C1 segment of cervical spinal cord (tissue), 14 donors: Measurements from ENCODE around the gene STK24.
A peak's percentile ranks its signal among the peaks of the same experiment; 100 is the strongest.

Experiments
- DNase-seq, 14 donors: peaks; one replicate each; lab custom pipeline; 2025; lab: John Stamatoyannopoulos, UW

The STK24 gene

GRCh38 chr13:98452851-98453843 is 123.8 kb downstream of the STK24 start:
- DNase-seq, result peak in 1 of 14 donors; percentile 67

DNA sequence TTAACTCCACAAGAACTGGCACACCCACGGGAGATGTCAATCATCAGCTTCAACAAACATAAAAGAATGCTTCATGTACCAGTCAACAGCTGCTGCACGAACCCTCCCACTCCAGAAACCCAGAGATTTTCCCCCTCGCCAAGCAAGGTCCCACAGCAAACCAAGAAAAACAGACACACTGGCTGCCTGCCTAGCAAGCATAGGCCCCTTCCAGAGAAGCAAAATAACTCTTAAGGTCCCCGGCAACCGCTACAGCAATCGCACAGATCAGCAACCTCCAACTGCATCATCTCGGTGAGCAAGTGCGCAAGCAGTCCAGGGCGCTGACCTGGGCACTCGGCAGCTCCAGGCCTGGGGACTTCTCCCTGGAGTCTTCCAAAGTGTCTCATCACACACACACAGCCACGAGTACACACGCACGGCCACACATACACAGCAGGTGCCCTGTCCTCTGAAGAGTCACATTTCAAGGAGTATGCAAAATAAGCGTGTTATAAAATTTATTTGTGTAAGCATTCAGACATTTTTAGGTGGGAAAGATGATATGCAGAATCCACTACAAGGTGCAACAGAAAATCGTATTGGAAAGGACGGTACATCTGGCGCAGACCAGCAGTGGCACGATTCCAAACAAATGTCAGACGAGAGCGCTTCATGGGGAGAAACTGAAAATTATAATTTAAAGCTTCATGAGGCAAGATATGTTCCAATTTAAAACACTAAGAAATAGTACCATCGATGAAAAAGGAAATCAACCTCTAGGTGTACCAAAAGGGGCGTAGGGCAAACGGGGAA is 125.0 kb downstream of the STK24 start:
- peak in 9 of 14 donors; percentile 16 to 52 (median 31) for DNase-seq

GRCh38 chr13:98450539-98451111 is 126.3 kb downstream of the STK24 start:
- peak in 11 of 14 donors; percentile 12 to 79 (median 48) for DNase-seq

GRCh38 chr13:98450026-98450425 is 126.9 kb downstream of the STK24 start:
- no peak for DNase-seq

- no peak for DNase-seq
Measured at GRCh38 chr13:98449273-98449672, 127.6 kb downstream of the STK24 start.

- no peak for DNase-seq
Measured at GRCh38 chr13:98448642-98448928, 128.3 kb downstream of the STK24 start.

- DNase-seq, result peak in 12 of 14 donors; percentile 17 to 71 (median 47)
Measured at GRCh38 chr13:98447881-98448641, 128.8 kb downstream of the STK24 start.

GRCh38 chr13:98447130-98447529 is 129.8 kb downstream of the STK24 start:
- no peak for DNase-seq

DNA sequence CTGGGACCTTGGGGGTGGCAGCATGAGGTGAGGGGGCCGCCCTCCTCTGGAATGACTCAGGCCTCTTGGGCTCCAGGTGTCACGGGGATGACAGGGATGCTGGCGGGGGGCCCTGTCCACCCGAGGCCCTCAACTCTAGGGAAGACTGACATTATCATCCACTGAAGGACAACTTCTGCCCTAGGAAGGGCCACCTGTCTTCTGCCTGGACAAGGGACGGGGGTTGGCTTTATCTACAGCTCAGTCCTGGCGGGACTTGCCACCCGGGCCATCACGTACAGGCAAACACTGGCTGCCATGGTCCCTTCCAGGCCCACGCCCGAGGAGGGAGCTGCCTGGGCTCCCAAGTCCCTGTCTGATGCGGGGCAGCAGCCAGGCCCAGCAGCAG is 130.7 kb downstream of the STK24 start:
- DNase-seq, result no peak

- DNase-seq, result peak in 10 of 14 donors; percentile 10 to 64 (median 36)
Measured at GRCh38 chr13:98445340-98446233, 131.3 kb downstream of the STK24 start.

GRCh38 chr13:98444381-98444780 is 132.5 kb downstream of the STK24 start:
- DNase-seq, result no peak

GRCh38 chr13:98443800-98444325 is 133.0 kb downstream of the STK24 start:
- no peak for DNase-seq

GRCh38 chr13:98443329-98443728 is 133.6 kb downstream of the STK24 start:
- DNase-seq, result no peak

- DNase-seq, result no peak
Measured at GRCh38 chr13:98442391-98443230, 134.3 kb downstream of the STK24 start.

DNA sequence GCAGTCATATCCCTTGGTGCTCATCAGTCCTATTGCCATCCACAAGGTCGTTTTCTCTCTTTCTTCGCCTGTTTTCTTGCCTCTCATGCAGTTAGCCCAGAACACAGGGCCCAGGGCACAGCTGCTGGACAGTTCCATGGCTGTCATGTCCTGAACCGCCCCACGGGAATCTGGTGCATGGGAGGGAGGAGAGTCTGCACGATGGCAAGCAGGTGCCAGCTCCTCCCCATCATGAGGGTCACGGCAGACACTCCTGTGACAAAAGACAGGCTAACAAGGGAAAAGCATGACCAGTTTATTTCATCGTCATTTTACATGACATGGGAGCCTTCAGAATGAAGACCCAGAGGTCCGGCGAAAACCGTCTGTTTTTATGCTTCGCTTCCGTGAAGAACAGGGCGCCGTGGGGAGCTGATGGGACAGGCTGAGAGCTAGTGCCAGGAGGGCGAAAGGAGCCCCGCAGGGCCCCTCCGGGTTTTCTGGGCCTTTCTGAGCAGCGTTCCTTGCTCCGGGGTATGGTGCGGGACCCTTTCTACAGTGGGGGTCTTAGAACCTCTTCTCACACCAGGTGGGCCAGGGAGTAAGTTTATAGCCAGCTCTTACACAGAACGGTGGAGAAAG is 135.7 kb downstream of the STK24 start:
- no peak for DNase-seq

GRCh38 chr13:98440390-98441055 is 136.4 kb downstream of the STK24 start:
- DNase-seq, result no peak

- DNase-seq, result no peak
Measured at GRCh38 chr13:98439896-98440295, 137.0 kb downstream of the STK24 start.

DNA sequence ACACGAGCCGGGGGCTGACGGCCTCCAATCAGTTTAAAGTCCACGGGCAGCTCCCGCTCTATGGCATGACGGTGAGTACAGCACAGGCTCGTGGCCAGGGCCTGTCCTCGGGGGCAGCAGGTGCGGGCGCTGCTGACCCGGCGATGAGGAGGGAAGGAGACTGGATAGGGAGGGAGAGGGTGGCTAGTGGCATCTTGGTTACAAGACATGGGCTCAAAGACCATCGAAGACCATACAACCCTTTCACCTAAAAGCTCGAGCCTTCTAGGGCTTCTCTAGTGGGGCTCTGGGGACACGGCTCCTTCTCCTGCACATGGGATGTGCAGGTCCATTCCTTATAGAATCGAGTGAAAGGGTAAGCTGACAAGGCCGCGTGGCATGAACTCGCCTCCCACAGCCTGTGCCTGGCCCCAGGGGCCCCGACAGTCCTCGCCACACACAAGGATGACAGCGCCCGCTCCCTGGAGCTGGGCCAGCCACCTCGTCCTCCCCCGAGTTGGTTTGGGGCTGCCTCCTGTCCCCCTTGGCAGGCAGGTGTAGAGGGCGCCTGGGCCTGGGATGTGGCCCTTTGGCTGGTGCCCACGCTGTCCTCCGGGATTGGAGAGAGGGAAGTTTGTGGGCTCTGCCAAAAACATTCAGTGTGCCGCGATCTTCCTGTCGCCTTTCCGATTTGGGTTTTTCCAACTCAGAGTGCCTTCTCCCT is 137.6 kb downstream of the STK24 start:
- DNase-seq, result no peak
